DOHH2 (cell line): Measurements from ENCODE around the gene ZBTB4.

ENCODE experiments used
- H3F3A ChIP-seq: fragments of 200-600 bp; sonication (generic), shearing (Covaris generic); 2 replicates; pipeline ENCODE4 v1.6.0; 2016; ENCODE audit warnings: antibody characterized with exemption, mild to moderate bottlenecking; ENCODE audit not compliant: control insufficient read depth, insufficient read depth
- H3K27ac ChIP-seq: fragments of 200-600 bp; sonication (generic); 2 replicates; pipeline ENCODE4 v1.5.1; 2014; ENCODE audit warnings: low read depth, mild to moderate bottlenecking, low read length, moderate library complexity
- H3K27me3 ChIP-seq: fragments of 200-600 bp; sonication (generic); 2 replicates; pipeline ENCODE4 v1.6.1; 2014; ENCODE audit warnings: mild to moderate bottlenecking, low read length, mixed read lengths; ENCODE audit not compliant: control insufficient read depth
- H3K36me3 ChIP-seq: fragments of 200-600 bp; sonication (generic); 2 replicates; pipeline ENCODE4 v1.6.1; 2014; ENCODE audit warnings: mild to moderate bottlenecking, low read length, moderate library complexity, mixed read lengths; ENCODE audit not compliant: control insufficient read depth
- H3K4me1 ChIP-seq: fragments of 200-600 bp; sonication (generic); 2 replicates; pipeline ENCODE4 v1.6.1; 2014; ENCODE audit warnings: mild to moderate bottlenecking, low read length, mixed read lengths; ENCODE audit not compliant: control insufficient read depth
- H3K4me2 ChIP-seq: fragments of 200-600 bp; sonication (generic); 2 replicates; pipeline ENCODE4 v1.6.0; 2014; ENCODE audit warnings: mild to moderate bottlenecking, low read length, moderate library complexity
- H3K4me3 ChIP-seq: fragments of 200-600 bp; sonication (generic); 2 replicates; pipeline ENCODE4 v1.5.1; 2014; ENCODE audit warnings: mild to moderate bottlenecking, low read length, mixed read lengths
- H3K79me2 ChIP-seq: fragments of 200-600 bp; sonication (generic); 2 replicates; pipeline ENCODE4 v1.6.1; 2014; ENCODE audit warnings: mild to moderate bottlenecking, low read length, mixed read lengths; ENCODE audit not compliant: control insufficient read depth
- H3K9me2 ChIP-seq: fragments of 200-600 bp; sonication (generic); replicated peaks from 2 replicates; pipeline ENCODE4 v1.6.1; 2014; ENCODE audit warnings: mild to moderate bottlenecking, low read length, mixed read lengths; ENCODE audit not compliant: control insufficient read depth
- H3K9me3 ChIP-seq: fragments of 200-600 bp; sonication (generic); 2 replicates; pipeline ENCODE4 v1.6.1; 2014; ENCODE audit warnings: antibody characterized with exemption, low read length, mixed read lengths; ENCODE audit not compliant: control insufficient read depth, insufficient read depth
- H4K20me1 ChIP-seq: fragments of 200-600 bp; sonication (generic); 2 replicates; pipeline ENCODE4 v1.6.0; 2014; ENCODE audit warnings: low read depth, mild to moderate bottlenecking, antibody characterized with exemption, low read length, moderate library complexity; ENCODE audit not compliant: control insufficient read depth, insufficient read depth
- CTCF ChIP-seq: fragments of 200-600 bp; sonication (generic); IDR thresholded peaks from one replicate; pipeline ENCODE4 v1.5.1; 2014; ENCODE audit warnings: antibody characterized with exemption, mild to moderate bottlenecking, low read depth, low read length; ENCODE audit not compliant: poor library complexity, severe bottlenecking
- EZH2phosphoT487 ChIP-seq: fragments of 200-600 bp; sonication (generic); IDR thresholded peaks from 2 replicates; pipeline ENCODE4 v1.6.1; 2017; ENCODE audit warnings: borderline replicate concordance, mild to moderate bottlenecking, antibody characterized with exemption, low read length, moderate library complexity, mixed read lengths

ZBTB4 gene

GRCh38 chr17:7436556-7437368, 42.7 kb downstream of the ZBTB4 start:
- Histone ChIP-seq H3K4me2 (peak overlapping the region; percentile 94), H3K27me3 (peaks cover 35% of the 10 kb centered on the region), H3K9me3 (no peaks in the 10 kb centered on the region), H3K79me2 (peaks cover 10% of the 10 kb centered on the region), H4K20me1 (0 out of 2 replicates have a peak, but pooled peaks cover 5% of the 10 kb centered on the region), H3K9me2 (no peaks in the 10 kb centered on the region), H3K36me3 (no peaks in the 10 kb centered on the region), H3F3A (no peaks in the 10 kb centered on the region), H3K27ac (no peak overlapping the region), H3K4me3 (peak overlapping the region; percentile 80), H3K4me1 (peaks cover 51% of the 10 kb centered on the region)
- TF ChIP-seq CTCF (peak; percentile 75), EZH2phosphoT487 (no peak)

- Histone ChIP-seq H3F3A (no peaks in the 10 kb centered on the region), H3K27ac (peak overlapping the region; percentile 65), H3K9me2 (no peaks in the 10 kb centered on the region), H3K79me2 (peaks cover 10% of the 10 kb centered on the region), H3K4me2 (peak overlapping the region; percentile 94), H3K27me3 (peaks cover 29% of the 10 kb centered on the region), H3K4me3 (peak overlapping the region; percentile 80), H3K36me3 (no peaks in the 10 kb centered on the region), H3K9me3 (no peaks in the 10 kb centered on the region), H4K20me1 (0 out of 2 replicates have a peak, but pooled peaks cover 5% of the 10 kb centered on the region), H3K4me1 (peaks cover 50% of the 10 kb centered on the region)
- TF ChIP-seq EZH2phosphoT487 (no peak), CTCF (peak; percentile 71)
Observed at GRCh38 chr17:7435676-7436555, 43.5 kb downstream of the ZBTB4 start.

GRCh38 chr17:7432296-7432695, 47.1 kb downstream of the ZBTB4 start:
- Histone ChIP-seq H3K9me3 (no peaks in the 10 kb centered on the region), H3K9me2 (no peaks in the 10 kb centered on the region), H3K79me2 (peaks cover 10% of the 10 kb centered on the region), H3K4me2 (no peak overlapping the region), H3K4me1 (peaks cover 15% of the 10 kb centered on the region), H3K27ac (no peak overlapping the region), H3F3A (no peaks in the 10 kb centered on the region), H3K36me3 (no peaks in the 10 kb centered on the region), H3K27me3 (no peaks in the 10 kb centered on the region), H3K4me3 (no peak overlapping the region), H4K20me1 (no peaks in the 10 kb centered on the region)
- TF ChIP-seq CTCF (no peak), EZH2phosphoT487 (no peak)
